IMR-90 (cell line): Measurements from ENCODE around the gene MGAT3. TPM values are rescaled to one million over a fixed set of nuclear protein-coding genes. Genes with fewer than 3 reads are reported as not detected.

Experiments used
- ATAC-seq: fragments of 200-7000 bp; cut with Tn5 transposase; 2 replicates; pipeline ENCODE4 v1.9.1; 2020; ENCODE audit warnings: low read depth, mild to moderate bottlenecking, moderate library complexity
- BruUV-seq: library from RNA; stranded (reverse); fragments of 400-500 nt; replicated peaks from 2 replicates; lab custom pipeline; 2021; lab: Mats Ljungman, UMichigan
- CTCF ChIA-PET: fragments of 300-600 bp; formaldehyde crosslinking; extraction: SDS; loops from one replicate; lab custom pipeline; 2021; ENCODE audit warnings: antibody characterized with exemption; lab: Yijun Ruan, JAX
- POLR2A ChIA-PET: fragments of 300-600 bp; sonication (Branson Sonifier 250); formaldehyde crosslinking; loops from one replicate; lab custom pipeline; 2022; ENCODE audit warnings: antibody characterized with exemption; ENCODE audit not compliant: unreplicated experiment; lab: Charles Lee
- DNase-seq: peaks from one replicate; pipeline ENCODE4 v3.0.0; 2013
- H2AFZ ChIP-seq: replicated peaks from 2 replicates; pipeline ENCODE3; 2013; ENCODE audit warnings: low read length, mild to moderate bottlenecking; ENCODE audit not compliant: poor library complexity
- H2AK5ac ChIP-seq: 2 replicates; pipeline ENCODE4 v1.6.1; 2013; ENCODE audit warnings: low read depth, low read length, inconsistent platforms
- H2AK9ac ChIP-seq: replicated peaks from 2 replicates; pipeline ENCODE3; 2013; ENCODE audit warnings: mild to moderate bottlenecking, low read depth, low read length, moderate library complexity; ENCODE audit not compliant: poor library complexity
- H2BK120ac ChIP-seq: 2 replicates; pipeline ENCODE4 v1.6.1; 2013; ENCODE audit warnings: low read depth, low read length, inconsistent platforms
- H2BK15ac ChIP-seq: 3 replicates; pipeline ENCODE4 v1.6.1; 2013; ENCODE audit warnings: low read depth, low read length, inconsistent platforms
- H2BK20ac ChIP-seq: 2 replicates; pipeline ENCODE4 v1.6.1; 2013; ENCODE audit warnings: low read depth, mild to moderate bottlenecking, inconsistent platforms, low read length, moderate library complexity
- H2BK5ac ChIP-seq: 2 replicates; pipeline ENCODE4 v1.6.1; 2013; ENCODE audit warnings: mild to moderate bottlenecking, low read depth, low read length, inconsistent platforms; ENCODE audit not compliant: poor library complexity, severe bottlenecking
- H3K14ac ChIP-seq: replicated peaks from 2 replicates; pipeline ENCODE4 v1.6.1; 2013; ENCODE audit warnings: low read depth, low read length, inconsistent platforms
- H3K18ac ChIP-seq: 2 replicates; pipeline ENCODE4 v1.6.1; 2013; ENCODE audit warnings: low read depth, low read length, control low read depth
- H3K23ac ChIP-seq: 2 replicates; pipeline ENCODE4 v1.6.1; 2013; ENCODE audit warnings: low read depth, low read length, inconsistent platforms
- H3K27ac ChIP-seq: 2 replicates; pipeline ENCODE4 v1.5.1; 2013; ENCODE audit warnings: mild to moderate bottlenecking, control low read depth, low read length; ENCODE audit not compliant: insufficient read depth
- H3K27me3 ChIP-seq: 2 replicates; pipeline ENCODE4 v1.6.1; 2013; ENCODE audit warnings: low read length; ENCODE audit not compliant: control insufficient read depth, insufficient read depth
- H3K36me3 ChIP-seq: 2 replicates; pipeline ENCODE4 v1.6.1; 2013; ENCODE audit warnings: low read length, mixed read lengths; ENCODE audit not compliant: control insufficient read depth, insufficient read depth
- H3K4ac ChIP-seq: 2 replicates; pipeline ENCODE4 v1.6.1; 2013; ENCODE audit warnings: low read depth, low read length, inconsistent platforms
- H3K4me1 ChIP-seq: 2 replicates; pipeline ENCODE4 v1.6.1; 2013; ENCODE audit warnings: low read length, mixed read lengths; ENCODE audit not compliant: control insufficient read depth, insufficient read depth
- H3K4me2 ChIP-seq: 2 replicates; pipeline ENCODE4 v1.6.1; 2013; ENCODE audit warnings: low read depth, mild to moderate bottlenecking, control low read depth, low read length, moderate library complexity
- H3K4me3 ChIP-seq: 2 replicates; pipeline ENCODE4 v1.5.1; 2013; ENCODE audit warnings: low read depth, mild to moderate bottlenecking, control low read depth, low read length, moderate library complexity; ENCODE audit not compliant: insufficient read depth
- H3K56ac ChIP-seq: 2 replicates; pipeline ENCODE4 v1.6.1; 2013; ENCODE audit warnings: low read length, inconsistent platforms; ENCODE audit not compliant: insufficient read depth; ENCODE audit errors: extremely low read depth
- H3K79me1 ChIP-seq, 2 experiments: 2 replicates each; pipeline ENCODE4 v1.6.1; 2013; ENCODE audit warnings: low read length in 2 of 2, inconsistent platforms in 1 of 2, low read depth in 1 of 2
- H3K9ac ChIP-seq: 2 replicates; pipeline ENCODE4 v1.6.1; 2013; ENCODE audit warnings: low read depth, low read length, control low read depth
- H3K9me1 ChIP-seq: 2 replicates; pipeline ENCODE4 v1.6.1; 2013; ENCODE audit warnings: low read length, inconsistent platforms; ENCODE audit not compliant: insufficient read depth
- H3K9me3 ChIP-seq: 2 replicates; pipeline ENCODE4 v1.6.1; 2013; ENCODE audit warnings: low read length; ENCODE audit not compliant: control insufficient read depth, insufficient read depth
- H4K20me1 ChIP-seq: 2 replicates; pipeline ENCODE4 v1.6.1; 2013; ENCODE audit warnings: low read length, inconsistent platforms; ENCODE audit not compliant: insufficient read depth
- H4K5ac ChIP-seq: 2 replicates; pipeline ENCODE4 v1.6.1; 2013; ENCODE audit warnings: mild to moderate bottlenecking, low read depth, low read length, control low read depth
- H4K8ac ChIP-seq, 2 experiments: 2 replicates each; pipeline ENCODE4 v1.6.1; 2013; ENCODE audit warnings: low read depth in 2 of 2, low read length in 2 of 2, control low read depth in 1 of 2, inconsistent platforms in 1 of 2
- H4K91ac ChIP-seq: 2 replicates; pipeline ENCODE4 v1.6.1; 2013; ENCODE audit warnings: low read depth, low read length, inconsistent platforms; ENCODE audit not compliant: insufficient read depth
- BHLHE40 ChIP-seq: fragments of 150-350 bp; IDR thresholded peaks from 2 replicates; pipeline ENCODE4 v1.6.1; 2016; ENCODE audit warnings: mild to moderate bottlenecking, low read depth, low read length
- CEBPB ChIP-seq: IDR thresholded peaks from 2 replicates; pipeline ENCODE4 v1.6.1; 2012; ENCODE audit warnings: low read depth, low read length, improper control_type of control experiment
- CHD1 ChIP-seq: IDR thresholded peaks from 2 replicates; pipeline ENCODE4 v1.6.1; 2012; ENCODE audit warnings: low read depth, low read length, improper control_type of control experiment
- FOS ChIP-seq: fragments of 150-350 bp; IDR thresholded peaks from 2 replicates; pipeline ENCODE4 v1.6.1; 2016; ENCODE audit warnings: low read depth, low read length
- MAZ ChIP-seq: IDR thresholded peaks from 2 replicates; pipeline ENCODE4 v1.6.1; 2012; ENCODE audit warnings: low read depth, mild to moderate bottlenecking, low read length, improper control_type of control experiment, moderate library complexity, borderline replicate concordance
- NFE2L2 ChIP-seq: fragments of 150-350 bp; IDR thresholded peaks from 2 replicates; pipeline ENCODE4 v1.6.1; 2016; ENCODE audit warnings: low read depth, mild to moderate bottlenecking, low read length
- POLR2A ChIP-seq: IDR thresholded peaks from 2 replicates; pipeline ENCODE4 v1.6.1; 2012; ENCODE audit warnings: mild to moderate bottlenecking, low read depth, low read length
- RFX5 ChIP-seq: IDR thresholded peaks from 2 replicates; pipeline ENCODE4 v1.8.0; 2012; ENCODE audit warnings: low read depth, mild to moderate bottlenecking, low read length, moderate library complexity
- WGBS, 2 experiments: methylation state at CpG; one replicate each; pipeline versions ENCODE4 v1.1.5 to v1.1.7; 2013; ENCODE audit warnings: missing lambda C conversion rate in 2 of 2; ENCODE audit not compliant: insufficient read length in 1 of 2; ENCODE audit errors: extremely low coverage in 2 of 2; 5-methylcytosine and 5-hydroxymethylcytosine counted together
- dilution Hi-C: fragments of 300-500 bp; cut with HindIII; formaldehyde crosslinking; loops from one replicate; pipeline ENCODE4 v1.14.3; 2018; ENCODE audit warnings: low sequenced_read_pairs; ENCODE audit not compliant: unreplicated experiment
- in situ Hi-C: fragments of 300-500 bp; cut with MboI; formaldehyde crosslinking; loops from 3 replicates; pipeline ENCODE4 v1.14.3; 2019; ENCODE audit warnings: low sequenced_read_pairs, inconsistent platforms, mixed read lengths
- intact Hi-C: fragments of 100-400 bp; cut with micrococcal nuclease; formaldehyde crosslinking; loops from 2 replicates; pipeline ENCODE4 v1.10.0; 2022
- polyA plus RNA-seq, 3 experiments: library from polyadenylated mRNA; depleted of rRNA; stranded (reverse); fragments of >200 nt; gene quantifications; 2 replicates each; pipeline ENCODE4 v1.2.3, GENCODE V29; 2012; ENCODE audit warnings: low replicate concordance in 1 of 3
- total RNA-seq: library from RNA; depleted of rRNA; stranded (reverse); fragments of >200 nt; gene quantifications from 2 replicates; pipeline ENCODE4 v1.2.3, GENCODE V29; 2012
- TF ChIP-seq, protein P1 (sequence below): conservative IDR thresholded peaks from 2 replicates; pipeline ENCODE4 v1.5.1; 2012; ENCODE audit warnings: mild to moderate bottlenecking, low read depth, low read length, improper control_type of control experiment

Gene MGAT3
- total and polyA plus RNA-seq, 2 of the 4 experiments (the other 2 are of a cell fraction), result 0.36 to 1.1 TPM

DNA sequence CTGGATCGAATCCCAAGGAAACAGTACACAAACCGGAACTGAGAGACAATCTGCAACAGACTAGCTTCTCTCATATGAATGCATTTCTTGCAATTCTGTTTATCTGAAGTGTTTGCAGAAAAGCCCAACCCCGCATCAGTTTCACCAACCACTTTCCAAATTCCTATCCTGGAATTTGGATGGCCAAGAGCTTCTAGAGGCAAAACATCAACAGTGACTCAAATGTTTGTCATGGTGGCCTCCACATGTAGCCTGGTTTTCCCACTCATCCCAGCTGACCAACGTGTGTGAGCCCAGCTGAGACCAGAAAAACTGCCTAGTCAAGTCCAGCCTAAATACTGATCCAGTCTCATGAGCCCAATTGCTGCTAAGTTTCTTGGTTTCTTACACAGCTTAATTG is 36.9 kb downstream of the MGAT3 start (continued):
- 0 out of 2 replicates have a peak, but pooled peaks have one; percentile 41 for TF ChIP-seq BHLHE40
- TF ChIP-seq NFE2L2, result peak; percentile 66

GRCh38 chr22:39494471-39495120 is 37.8 kb downstream of the MGAT3 start:
- no peak for ATAC-seq
- Histone ChIP-seq H3K79me1 (peaks cover 0 to 8% of the 10 kb centered on the region in 2 experiments; a peak in 1 of 4 replicates), H3K9ac (no peak overlapping the region), H2AK5ac (peak overlapping the region; percentile 91; the same call in 1 of the 2 replicates), H2BK20ac (peak overlapping the region; percentile 53), H3K18ac (0 out of 2 replicates have a peak overlapping the region, but pooled peaks have one; percentile 2), H3K4ac (peak overlapping the region; percentile 78), H2AFZ (peak overlapping the region; percentile 69), H3K4me3 (no peak overlapping the region), H3K56ac (peak overlapping the region; percentile 40; the same call in 1 of the 2 replicates), H3K4me1 (peaks cover 8% of the 10 kb centered on the region), H2BK15ac (peak overlapping the region; percentile 75; the same call in 2 of the 3 replicates), H3K27ac (peak overlapping the region; percentile 28; the same call in 1 of the 2 replicates), H2BK120ac (peak overlapping the region; percentile 85), H4K91ac (peak overlapping the region; percentile 65), H3K9me1 (peaks cover 22% of the 10 kb centered on the region), H2BK5ac (peak overlapping the region; percentile 79), H3K14ac (peak overlapping the region; percentile 62), H3K36me3 (no peaks in the 10 kb centered on the region), H4K8ac (peak overlapping the region in 1 of 2 experiments; percentile 43; a peak in 2 of 4 replicates), H4K5ac (no peak overlapping the region), H4K20me1 (peaks cover 12% of the 10 kb centered on the region; the same call in 1 of the 2 replicates), H3K4me2 (no peak overlapping the region), H3K27me3 (no peaks in the 10 kb centered on the region), H3K23ac (peak overlapping the region; percentile 72), H3K9me3 (no peaks in the 10 kb centered on the region), H2AK9ac (peak overlapping the region; percentile 73)
- BruUV-seq, result no TSS peak
- DNase-seq, result peak; percentile 20
- dilution Hi-C loops, result no loop called here
- intact Hi-C loops, result loop anchor here (1.0 to 10.0 kb wide), 3 partner anchors 20 to 320 kb away; no protein-coding TSS in a partner anchor
- 68% methylated on average over 6 of the region's 10 CpGs; no CpG with 5 or more reads in 1 of the 2 experiments for WGBS, 2 experiments
- ChIA-PET POLR2A (interaction anchor here (0.6 kb wide), 1 partner anchor 54 kb away, joined by 3 read pairs; no protein-coding TSS in a partner anchor), CTCF (interaction anchor here (1.1 to 1.6 kb wide), 4 partner anchors 20 to 58 kb away, joined by 3 to 14 read pairs (median 3); no protein-coding TSS in a partner anchor)
- TF ChIP-seq POLR2A (no peak), NFE2L2 (no peak), FOS (no peak), MAZ (no peak), RFX5 (no peak), CEBPB (no peak), CHD1 (no peak)
- TF ChIP-seq, protein P1, sequence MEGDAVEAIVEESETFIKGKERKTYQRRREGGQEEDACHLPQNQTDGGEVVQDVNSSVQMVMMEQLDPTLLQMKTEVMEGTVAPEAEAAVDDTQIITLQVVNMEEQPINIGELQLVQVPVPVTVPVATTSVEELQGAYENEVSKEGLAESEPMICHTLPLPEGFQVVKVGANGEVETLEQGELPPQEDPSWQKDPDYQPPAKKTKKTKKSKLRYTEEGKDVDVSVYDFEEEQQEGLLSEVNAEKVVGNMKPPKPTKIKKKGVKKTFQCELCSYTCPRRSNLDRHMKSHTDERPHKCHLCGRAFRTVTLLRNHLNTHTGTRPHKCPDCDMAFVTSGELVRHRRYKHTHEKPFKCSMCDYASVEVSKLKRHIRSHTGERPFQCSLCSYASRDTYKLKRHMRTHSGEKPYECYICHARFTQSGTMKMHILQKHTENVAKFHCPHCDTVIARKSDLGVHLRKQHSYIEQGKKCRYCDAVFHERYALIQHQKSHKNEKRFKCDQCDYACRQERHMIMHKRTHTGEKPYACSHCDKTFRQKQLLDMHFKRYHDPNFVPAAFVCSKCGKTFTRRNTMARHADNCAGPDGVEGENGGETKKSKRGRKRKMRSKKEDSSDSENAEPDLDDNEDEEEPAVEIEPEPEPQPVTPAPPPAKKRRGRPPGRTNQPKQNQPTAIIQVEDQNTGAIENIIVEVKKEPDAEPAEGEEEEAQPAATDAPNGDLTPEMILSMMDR, result no peak
- in situ Hi-C loops, result no loop called here
